Effector memory CD8-positive, alpha-beta T cell (primary cell): ENCODE results near the gene PCMT1.
A peak's percentile ranks its signal among the peaks of the same experiment; 100 is the strongest.
"Not testable (repeated sequence)": the region's sequence is repeated elsewhere in the genome, so short reads cannot be mapped to it uniquely, and the experiment has no call there.

Experiments used
- ATAC-seq: fragments of 150-1000 bp; cut with Tn5 transposase; replicated peaks from 2 replicates; pipeline ENCODE4 v1.10.0; 2021; ENCODE audit warnings: mild to moderate bottlenecking, moderate library complexity
- DNase-seq, 3 experiments: peaks; one replicate each; pipeline ENCODE4 v3.0.0; 2021
- H3K27ac Mint-ChIP-seq, 2 donors: one replicate each; pipeline ENCODE4 v1.8.0; 2022; ENCODE audit warnings: mild to moderate bottlenecking in 2 of 2, mixed read lengths in 2 of 2, moderate library complexity in 2 of 2
- H3K27me3 Mint-ChIP-seq, 2 donors: one replicate each; pipeline ENCODE4 v1.8.0; 2022; ENCODE audit warnings: mixed read lengths in 2 of 2
- H3K36me3 Mint-ChIP-seq: one replicate; pipeline ENCODE4 v1.8.0; 2022; ENCODE audit warnings: mild to moderate bottlenecking, moderate library complexity, mixed read lengths; ENCODE audit not compliant: insufficient read depth
- H3K4me1 Mint-ChIP-seq, 2 donors: one replicate each; pipeline ENCODE4 v1.8.0; 2022; ENCODE audit warnings: low read depth in 2 of 2, mixed read lengths in 2 of 2
- H3K4me3 Mint-ChIP-seq, 2 donors: one replicate each; pipeline ENCODE4 v1.8.0; 2022; ENCODE audit warnings: mild to moderate bottlenecking in 2 of 2, mixed read lengths in 2 of 2, moderate library complexity in 2 of 2
- H3K9me3 Mint-ChIP-seq, 2 donors: one replicate each; pipeline ENCODE4 v1.8.0; 2022; ENCODE audit warnings: mixed read lengths in 2 of 2

Gene PCMT1

GRCh38 chr6:149728499-149729234 lies 20.9 kb upstream of the PCMT1 start:
- Mint-ChIP-seq H3K36me3 (peaks cover 69% of the 10 kb centered on the region), H3K9me3 (no peaks in the 10 kb centered on the region), H3K4me1 (peaks cover 3 to 8% of the 10 kb centered on the region in 2 donors), H3K27me3 (no peaks in the 10 kb centered on the region), H3K4me3 (no peak overlapping the region), H3K27ac (peak overlapping the region in 1 of 2 donors; percentile 30)
- ATAC-seq, result no peak
- no peak for DNase-seq

DNA sequence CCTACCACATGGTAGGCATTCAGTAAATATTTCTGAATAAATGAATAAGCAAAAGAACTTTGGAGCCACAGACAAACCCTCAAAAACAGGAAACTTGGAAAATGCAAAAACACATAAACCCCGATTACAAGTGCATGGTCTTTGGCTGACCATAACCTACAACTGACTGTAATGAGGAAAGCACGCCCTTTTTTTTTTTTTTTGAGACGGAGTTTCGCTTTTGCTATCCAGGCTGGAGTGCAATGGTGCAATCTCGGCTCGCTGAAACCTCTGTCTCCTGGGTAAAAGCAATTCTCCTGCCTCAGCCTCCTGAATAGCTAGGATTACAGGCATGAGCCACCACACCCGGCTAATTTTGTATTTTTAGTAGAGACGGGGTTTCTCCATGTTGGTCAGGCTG lies 19.7 kb upstream of the PCMT1 start:
- Mint-ChIP-seq H3K27ac (peak overlapping the region in 1 of 2 donors; percentile 30), H3K4me1 (peaks cover 0 to 5% of the 10 kb centered on the region in 2 donors), H3K27me3 (no peaks in the 10 kb centered on the region), H3K36me3 (peaks cover 77% of the 10 kb centered on the region), H3K4me3 (no peak overlapping the region), H3K9me3 (no peaks in the 10 kb centered on the region)
- DNase-seq (no peak), ATAC-seq (no peak)

DNA sequence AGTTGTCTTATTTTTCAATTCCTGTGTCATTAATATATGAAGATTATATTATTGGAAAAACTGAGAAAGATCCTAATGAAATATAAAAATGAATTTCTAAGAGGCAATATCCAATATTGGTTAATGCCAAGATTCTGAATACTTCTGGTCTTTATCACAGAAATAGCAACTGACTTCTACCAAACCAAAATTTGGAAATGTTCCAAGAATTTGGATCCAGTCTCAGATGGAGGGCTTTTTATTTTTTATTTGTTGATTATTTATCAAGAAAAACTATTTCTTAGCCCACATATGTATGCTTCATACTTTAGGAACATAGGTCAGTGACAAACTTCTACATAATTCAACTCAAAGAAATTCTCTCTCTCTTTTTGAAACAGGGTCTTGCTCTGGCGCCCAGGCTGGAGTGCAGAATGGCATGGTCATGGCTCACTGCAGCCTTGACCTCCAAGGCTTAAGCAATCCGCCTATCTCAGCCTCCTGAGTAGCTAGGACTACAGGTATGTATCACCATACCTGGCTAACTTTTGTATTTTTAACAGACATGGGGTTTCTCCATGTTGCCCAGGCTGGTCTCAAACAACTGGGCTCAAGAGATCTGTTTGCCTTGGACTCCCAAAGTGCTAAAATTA lies 16.3 kb upstream of the PCMT1 start:
- peaks cover 74% of the 10 kb centered on the region for H3K36me3 Mint-ChIP-seq
- no peak for DNase-seq
- H3K27ac Mint-ChIP-seq, result no peak overlapping the region
- ATAC-seq, result no peak
- H3K9me3 Mint-ChIP-seq, result no peaks in the 10 kb centered on the region
- no peaks in the 10 kb centered on the region for H3K27me3 Mint-ChIP-seq
- no peak overlapping the region for H3K4me3 Mint-ChIP-seq
- H3K4me1 Mint-ChIP-seq, result peaks cover 0 to 5% of the 10 kb centered on the region in 2 donors

- Mint-ChIP-seq H3K27me3 (no peaks in the 10 kb centered on the region), H3K9me3 (no peaks in the 10 kb centered on the region), H3K36me3 (peaks cover 76% of the 10 kb centered on the region), H3K4me1 (no peaks in the 10 kb centered on the region), H3K27ac (peak overlapping the region in 1 of 2 donors; percentile 41), H3K4me3 (no peak overlapping the region)
- no peak for ATAC-seq
- DNase-seq, result no peak
Observed at GRCh38 chr6:149734915-149735314, 14.6 kb upstream of the PCMT1 start.

GRCh38 chr6:149745252-149745651 lies 4.3 kb upstream of the PCMT1 start:
- H3K4me3 Mint-ChIP-seq, result peak overlapping the region; percentile 97 to 98
- H3K4me1 Mint-ChIP-seq, result peaks cover 18 to 19% of the 10 kb centered on the region in 2 donors
- peaks cover 68% of the 10 kb centered on the region for H3K36me3 Mint-ChIP-seq
- H3K27ac Mint-ChIP-seq, result peak overlapping the region; percentile 91 to 93
- H3K27me3 Mint-ChIP-seq, H3K9me3 Mint-ChIP-seq, DNase-seq, ATAC-seq: not testable (repeated sequence)

GRCh38 chr6:149746147-149746946 lies 3.2 kb upstream of the PCMT1 start, which contains the start of gene NUP43:
NUP43 (minus strand) TSS chr6:149746529; CDS start chr6:149746495, 34 bp downstream.
- Mint-ChIP-seq H3K27ac (peak within 1 kb of the TSS; percentile 91 to 93), H3K4me3 (peak within 1 kb of the TSS; percentile 97 to 98), H3K4me1 (peaks cover 23 to 26% of the 10 kb centered on the region in 2 donors), H3K36me3 (peaks cover 64% of the 10 kb centered on the region), H3K9me3 (no peaks in the 10 kb centered on the region), H3K27me3 (no peaks in the 10 kb centered on the region)
- DNase-seq (peak; percentile 87 to 88 (median 87)), ATAC-seq (peak; percentile 68)

DNA sequence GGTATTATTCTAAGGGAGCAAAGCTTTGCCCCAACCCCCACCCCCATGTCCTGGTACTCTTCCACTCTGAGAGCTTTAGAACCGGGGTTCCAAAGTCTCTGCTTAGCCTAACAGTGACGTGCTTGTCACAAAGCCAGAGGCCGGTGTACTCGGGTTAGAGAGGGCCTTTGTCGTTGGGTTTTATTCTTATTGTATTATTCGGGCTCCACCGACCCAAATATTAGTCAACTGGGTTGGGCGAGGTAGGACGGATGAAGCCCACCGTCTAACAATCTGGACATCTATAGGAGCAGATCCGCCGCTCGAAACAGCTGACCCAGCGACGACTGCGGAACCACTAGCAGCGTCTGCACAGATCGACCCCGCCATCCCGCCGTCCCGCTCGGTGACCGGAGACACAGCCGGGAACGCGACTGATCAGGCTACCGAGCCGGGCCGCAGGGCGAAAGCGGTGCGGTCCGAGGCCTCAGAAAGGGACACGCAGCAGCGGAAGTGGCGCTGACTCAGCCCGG lies 403 bp upstream of the PCMT1 start:
- Mint-ChIP-seq H3K4me1 (peaks cover 23 to 31% of the 10 kb centered on the region in 2 donors), H3K27ac (peak overlapping the region; percentile 77 to 82), H3K4me3 (peak overlapping the region; percentile 84 to 88), H3K36me3 (peaks cover 38% of the 10 kb centered on the region)
- not testable (repeated sequence) for H3K9me3 Mint-ChIP-seq, DNase-seq, H3K27me3 Mint-ChIP-seq, ATAC-seq

GRCh38 chr6:149750136-149750609 lies 632 bp downstream of the PCMT1 start:
- peak overlapping the region; percentile 84 to 88 for H3K4me3 Mint-ChIP-seq
- H3K27me3 Mint-ChIP-seq, result no peaks in the 10 kb centered on the region
- H3K27ac Mint-ChIP-seq, result peak overlapping the region; percentile 77 to 82
- ATAC-seq (peak; percentile 14), DNase-seq (peak in 1 of 3 experiments; percentile 22)
- H3K9me3 Mint-ChIP-seq, result no peaks in the 10 kb centered on the region
- peaks cover 23 to 31% of the 10 kb centered on the region in 2 donors for H3K4me1 Mint-ChIP-seq
- H3K36me3 Mint-ChIP-seq, result peaks cover 38% of the 10 kb centered on the region

DNA sequence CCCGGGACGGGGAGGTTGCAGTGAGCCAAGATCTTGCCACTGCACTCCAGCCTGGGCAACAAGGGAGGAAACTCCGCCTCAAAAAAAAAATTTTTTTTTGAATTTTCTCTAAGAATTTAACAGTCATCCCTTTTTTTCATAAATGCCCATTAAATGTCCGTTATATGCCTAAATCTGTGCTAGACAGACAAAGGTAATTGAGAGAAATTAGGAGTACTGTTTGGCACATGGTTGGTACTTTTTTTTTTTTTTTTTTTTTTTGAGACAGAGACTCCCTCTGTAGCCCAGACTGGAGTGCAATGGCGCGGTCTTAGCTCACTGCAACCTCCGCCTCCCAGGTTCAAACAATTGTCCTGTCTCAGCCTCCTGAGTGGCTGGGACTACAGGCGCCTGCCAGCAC lies 1.7 kb downstream of the PCMT1 start:
- Mint-ChIP-seq H3K9me3 (no peaks in the 10 kb centered on the region), H3K27ac (no peak overlapping the region), H3K4me1 (peaks cover 22 to 25% of the 10 kb centered on the region in 2 donors), H3K27me3 (no peaks in the 10 kb centered on the region), H3K36me3 (peaks cover 37% of the 10 kb centered on the region), H3K4me3 (peak overlapping the region; percentile 84 to 88)
- DNase-seq, result no peak
- no peak for ATAC-seq

- H3K4me1 Mint-ChIP-seq, result peaks cover 15 to 18% of the 10 kb centered on the region in 2 donors
- ATAC-seq, H3K9me3 Mint-ChIP-seq, H3K4me3 Mint-ChIP-seq, H3K27me3 Mint-ChIP-seq, DNase-seq, H3K27ac Mint-ChIP-seq: not testable (repeated sequence)
- H3K36me3 Mint-ChIP-seq, result peaks cover 33% of the 10 kb centered on the region
Observed at GRCh38 chr6:149751920-149752319, 2.4 kb downstream of the PCMT1 start.

DNA sequence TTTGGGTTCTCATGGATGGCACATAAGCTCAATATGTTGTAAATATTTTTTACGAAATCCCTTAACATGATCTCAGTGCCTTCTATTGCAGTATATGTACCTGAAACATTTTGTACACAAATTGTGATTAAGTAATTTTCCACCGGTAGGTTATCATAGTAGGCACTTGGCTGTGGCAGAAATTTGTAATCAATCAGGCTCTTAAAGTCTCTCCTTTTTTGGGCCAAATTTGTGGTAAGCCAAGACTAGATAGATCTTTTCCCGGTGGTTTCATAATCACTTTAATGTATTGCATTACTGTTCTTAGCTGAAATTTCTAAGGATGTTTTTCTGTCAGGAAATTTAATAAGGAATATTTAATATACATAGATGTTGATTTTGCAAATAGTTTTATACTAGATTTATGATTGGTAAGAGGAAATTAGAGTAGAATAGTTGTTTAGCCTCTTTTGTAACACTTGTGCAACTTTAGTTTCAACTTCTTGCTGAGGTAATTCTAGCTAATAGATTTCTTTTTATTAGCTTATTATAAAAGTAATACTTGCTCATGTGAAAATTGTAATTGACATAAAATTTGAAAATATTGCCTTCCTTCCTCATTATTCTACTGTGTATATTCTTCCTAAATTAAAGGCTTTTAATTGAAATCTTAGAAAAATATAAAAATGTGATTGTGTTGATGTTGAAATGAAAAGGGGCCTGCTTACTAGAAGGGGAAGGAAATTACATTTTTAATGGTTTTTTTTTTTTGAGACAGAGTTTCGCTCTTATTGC lies 3.2 kb downstream of the PCMT1 start:
- DNase-seq (no peak), ATAC-seq (no peak)
- peaks cover 11 to 17% of the 10 kb centered on the region in 2 donors for H3K4me1 Mint-ChIP-seq
- no peak overlapping the region for H3K4me3 Mint-ChIP-seq
- no peaks in the 10 kb centered on the region for H3K27me3 Mint-ChIP-seq
- H3K36me3 Mint-ChIP-seq, result peaks cover 26% of the 10 kb centered on the region
- no peaks in the 10 kb centered on the region for H3K9me3 Mint-ChIP-seq
- no peak overlapping the region for H3K27ac Mint-ChIP-seq

- not testable (repeated sequence) for H3K27me3 Mint-ChIP-seq, H3K27ac Mint-ChIP-seq, DNase-seq, H3K9me3 Mint-ChIP-seq, ATAC-seq, H3K4me3 Mint-ChIP-seq
- peaks cover 24% of the 10 kb centered on the region for H3K36me3 Mint-ChIP-seq
- H3K4me1 Mint-ChIP-seq, result peaks cover 11 to 17% of the 10 kb centered on the region in 2 donors
Observed at GRCh38 chr6:149753374-149753637, 3.8 kb downstream of the PCMT1 start.
